ENCODE data around the gene URI1.

The URI1 gene

DNA sequence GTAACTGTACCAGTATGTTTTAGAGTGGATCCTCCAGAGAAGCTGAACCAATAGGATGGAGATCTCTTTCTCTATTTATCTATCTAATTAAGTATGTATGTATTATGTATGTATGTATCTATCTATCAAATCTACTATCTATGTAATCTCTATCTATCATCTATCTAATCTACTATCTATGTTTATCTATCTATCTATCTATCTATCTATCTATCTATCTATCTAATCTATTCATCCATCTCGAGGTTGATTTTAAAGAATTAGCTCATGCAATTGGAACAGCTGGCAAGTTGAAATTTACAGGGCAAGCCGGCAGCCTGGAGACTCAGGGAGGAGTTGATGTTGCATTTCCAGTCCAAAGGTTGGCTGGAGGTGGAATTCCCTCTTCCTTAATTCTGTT lies 112.2 kb downstream of the URI1 start:
- DNase-seq (ENCODE audit: low read depth in 2 of 2) = no peak

- DNase-seq (ENCODE audit: low read depth in 2 of 2) = no peak
Measured at GRCh38 chr19:30056580-30056979, 114.5 kb downstream of the URI1 start.

GRCh38 chr19:30059741-30060457 lies 117.9 kb downstream of the URI1 start:
- no peak for DNase-seq (ENCODE audit: low read depth in 2 of 2)

DNA sequence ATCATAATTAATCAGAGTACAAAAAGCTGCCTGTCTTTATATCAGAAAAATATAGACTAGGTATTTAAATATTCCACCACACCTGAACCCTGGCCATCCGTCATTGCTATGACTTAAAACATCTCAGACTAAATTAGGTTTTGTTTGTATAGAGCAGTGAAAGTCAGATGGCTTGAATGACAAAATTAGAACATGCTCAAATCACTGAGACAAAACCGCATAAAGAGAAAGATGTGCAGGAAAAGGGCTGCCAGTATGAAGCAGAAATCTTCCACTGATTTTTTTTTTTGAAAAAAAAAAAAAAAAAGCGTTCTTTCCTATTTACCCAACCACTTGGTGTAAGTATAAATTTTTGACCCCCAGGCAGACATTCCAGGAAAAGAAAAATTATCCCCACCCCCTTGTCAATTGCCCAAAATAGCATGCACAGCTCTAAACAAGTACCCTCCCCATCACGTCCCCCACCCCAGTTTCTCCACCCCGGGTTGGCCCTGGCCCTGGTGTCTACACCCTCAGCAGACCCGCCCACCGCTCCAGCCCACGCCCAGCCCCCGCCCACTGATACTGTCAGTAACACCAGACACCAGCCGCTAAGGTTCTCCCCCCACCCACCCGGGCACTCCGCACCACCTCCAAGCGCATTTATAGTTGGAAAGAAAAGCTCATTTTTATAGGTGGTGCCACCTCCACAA lies 118.6 kb downstream of the URI1 start:
- no peak for DNase-seq (ENCODE audit: low read depth in 2 of 2)

DNA sequence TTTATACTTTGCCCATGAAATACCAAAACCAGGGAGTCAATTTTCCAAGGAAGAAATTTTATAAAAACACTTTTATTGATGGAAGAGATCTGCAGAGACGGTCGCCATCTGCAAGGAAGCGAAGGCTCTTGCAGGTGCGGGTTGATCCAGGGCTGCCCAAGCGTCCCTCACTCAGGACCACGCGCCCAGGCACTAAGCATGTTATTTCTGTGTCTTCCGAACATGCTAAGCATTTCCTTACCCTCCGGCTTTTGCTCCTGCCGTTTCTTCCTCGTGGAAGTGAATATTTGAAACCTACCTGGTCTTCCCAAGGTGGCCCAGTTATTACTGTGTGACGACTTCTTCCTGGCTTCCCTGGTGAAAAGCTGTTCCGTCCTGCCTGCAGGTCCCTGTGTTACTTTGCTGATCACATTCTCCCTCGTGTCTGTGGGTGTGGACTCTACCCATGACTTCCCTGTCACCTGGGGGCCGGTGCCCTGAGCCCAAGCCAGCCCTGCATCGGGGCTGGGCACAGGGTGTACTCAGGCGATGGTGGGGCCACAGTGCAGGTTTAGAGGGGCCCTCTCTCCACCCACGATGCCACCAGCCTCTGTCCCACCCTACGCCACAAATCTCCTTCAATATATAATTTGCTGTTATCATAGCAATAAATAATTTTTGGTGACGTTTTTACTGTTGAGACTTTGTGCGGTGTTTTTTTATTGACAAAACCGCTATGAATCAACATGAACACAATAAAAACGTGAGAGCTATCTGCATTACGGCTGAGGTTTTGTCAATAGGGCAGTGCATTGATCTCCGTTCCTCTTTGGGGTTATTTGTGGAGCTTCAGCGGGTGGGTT lies 119.4 kb downstream of the URI1 start:
- no peak for DNase-seq (ENCODE audit: low read depth in 2 of 2)

GRCh38 chr19:30062065-30062906 lies 120.2 kb downstream of the URI1 start:
- DNase-seq (ENCODE audit: low read depth in 2 of 2) = no peak

GRCh38 chr19:30062907-30063649 lies 121.0 kb downstream of the URI1 start:
- no peak for DNase-seq (ENCODE audit: low read depth in 2 of 2)

DNA sequence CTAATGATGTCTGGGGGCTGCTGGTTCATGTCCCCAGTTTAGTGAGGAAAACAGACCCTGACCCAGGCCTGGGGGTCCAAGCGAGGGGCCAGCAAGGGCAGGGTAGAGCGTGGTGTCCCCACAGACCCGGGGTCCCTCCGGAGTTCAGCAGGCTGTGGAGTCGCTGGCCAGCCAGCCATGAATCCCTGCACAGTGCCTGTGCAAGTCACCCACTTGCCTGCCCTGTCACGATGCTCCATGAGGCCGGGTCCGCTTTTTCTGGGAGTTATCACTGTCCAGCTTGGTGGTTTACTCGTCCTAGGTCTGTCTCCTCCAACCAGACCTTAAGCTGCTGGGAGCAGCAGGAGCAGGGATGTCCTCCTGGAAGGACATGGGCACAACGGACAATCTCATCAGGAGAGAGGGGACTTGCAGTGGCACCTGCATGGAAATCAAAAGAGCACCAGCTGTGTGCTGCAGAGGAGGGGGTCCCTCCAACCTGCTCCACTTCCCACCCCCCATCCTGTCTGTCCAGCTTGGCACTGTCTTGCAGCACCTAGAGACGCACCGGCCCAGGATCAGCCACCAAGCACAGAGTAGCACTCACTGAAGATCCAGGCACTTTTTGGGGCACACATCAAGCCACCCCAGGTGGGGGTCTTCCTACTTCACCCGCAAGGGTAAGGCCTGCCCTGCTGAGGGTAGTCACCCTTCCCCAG lies 121.8 kb downstream of the URI1 start:
- DNase-seq (ENCODE audit: low read depth in 2 of 2) = no peak

- DNase-seq (ENCODE audit: low read depth in 2 of 2) = no peak
Measured at GRCh38 chr19:30064348-30064699, 122.3 kb downstream of the URI1 start.

DNA sequence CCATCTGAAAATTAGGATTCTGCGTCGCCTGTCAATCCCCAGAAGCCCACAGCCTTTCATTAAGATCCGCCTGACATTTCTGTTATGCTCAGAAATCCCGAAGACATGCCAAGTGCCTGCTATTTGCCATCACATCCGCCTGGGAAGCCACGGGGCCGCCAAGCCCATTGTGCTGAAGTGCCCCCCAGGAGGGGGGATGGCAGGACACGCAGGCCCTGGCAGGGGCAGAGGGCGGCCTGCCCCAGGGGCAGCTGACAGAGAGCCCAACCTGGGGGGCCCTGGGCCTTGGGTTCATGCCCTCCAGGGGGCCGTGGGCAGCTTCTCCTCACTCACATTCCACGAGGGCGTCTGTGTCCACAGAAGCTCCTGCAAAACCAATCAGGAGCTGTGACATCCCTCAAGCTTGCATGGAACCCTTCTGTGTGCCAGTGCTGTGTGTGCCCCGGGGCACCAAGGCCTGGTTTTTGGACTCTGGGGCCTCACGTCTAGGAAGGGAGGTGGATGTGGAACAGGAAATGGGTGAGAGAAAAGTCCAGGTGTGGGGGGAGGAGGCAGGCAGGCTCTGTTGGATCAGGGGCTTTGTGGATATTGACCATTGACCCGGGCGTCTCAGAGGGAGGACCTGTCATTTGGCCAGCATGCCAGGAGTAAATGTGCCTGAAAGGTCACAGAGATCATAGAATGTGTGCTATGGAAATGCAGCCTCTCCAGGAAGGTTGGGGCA lies 122.9 kb downstream of the URI1 start:
- DNase-seq (ENCODE audit: low read depth in 2 of 2) = no peak

- no peak for DNase-seq (ENCODE audit: low read depth in 2 of 2)
Measured at GRCh38 chr19:30065680-30066606, 123.9 kb downstream of the URI1 start.

All from stimulated activated CD8-positive, alpha-beta memory T cell treated with anti-CD3 and anti-CD28 coated beads, Interleukin-7, amount 100 ng/mL, for 4 hours (primary cell).